CD14-positive monocyte (primary cell): ENCODE measurements around the gene OCEL1. TPM values are rescaled to one million over a fixed set of nuclear protein-coding genes. Genes with fewer than 3 reads are reported as not detected.

Experiments
- DNase-seq, 3 donors: peaks; one replicate each; pipeline ENCODE4 v3.0.0-alpha.2; 2011 to 2022
- H2AFZ ChIP-seq: 2 replicates; pipeline ENCODE4 v1.6.0; 2012; ENCODE audit warnings: mild to moderate bottlenecking, low read depth, low read length, inconsistent platforms; ENCODE audit not compliant: insufficient read depth, poor library complexity, severe bottlenecking
- H3K27ac ChIP-seq, 2 donors: 1 replicate in 1 of 2; 2 replicates in 1 of 2; pipeline ENCODE4 v1.5.1; 2012 to 2013; ENCODE audit warnings: low read length in 2 of 2, control low read depth in 1 of 2, inconsistent platforms in 1 of 2, low read depth in 1 of 2, mild to moderate bottlenecking in 1 of 2
- H3K27me3 ChIP-seq, 2 donors: one replicate each; pipeline versions ENCODE4 v1.6.0 to v1.6.1; 2011 to 2013; ENCODE audit warnings: low read length in 2 of 2; ENCODE audit not compliant: control insufficient read depth in 2 of 2, insufficient read depth in 2 of 2
- H3K36me3 ChIP-seq, 2 donors: replicated peaks in 1 of 2; 1 replicate in 1 of 2; 2 replicates in 1 of 2; pipeline versions ENCODE4 v1.5.1 to v1.6.1; 2012 to 2013; ENCODE audit warnings: low read length in 2 of 2, control low read depth in 1 of 2, inconsistent platforms in 1 of 2, mild to moderate bottlenecking in 1 of 2; ENCODE audit not compliant: insufficient read depth in 2 of 2, control insufficient read depth in 1 of 2
- H3K4me1 ChIP-seq, 2 donors: 1 replicate in 1 of 2; 2 replicates in 1 of 2; pipeline versions ENCODE4 v1.5.1 to v1.6.1; 2012 to 2013; ENCODE audit warnings: low read length in 2 of 2, control low read depth in 1 of 2, inconsistent platforms in 1 of 2, mild to moderate bottlenecking in 1 of 2, moderate library complexity in 1 of 2; ENCODE audit not compliant: insufficient read depth in 2 of 2, control insufficient read depth in 1 of 2
- H3K4me2 ChIP-seq: replicated peaks from 2 replicates; pipeline ENCODE3; 2012; ENCODE audit warnings: low read length, moderate library complexity, mild to moderate bottlenecking; ENCODE audit not compliant: poor library complexity, severe bottlenecking; ENCODE audit errors: extremely low read depth
- H3K4me3 ChIP-seq, 3 experiments: fragments of 200-600 bp in 1 of 3; sonication (generic) in 1 of 3; replicated peaks in 1 of 3; 1 replicate in 2 of 3; 2 replicates in 1 of 3; pipeline ENCODE4 v1.5.1; 2011 to 2013; ENCODE audit warnings: low read length in 3 of 3, mild to moderate bottlenecking in 3 of 3, control low read depth in 2 of 3, low read depth in 2 of 3, inconsistent platforms in 1 of 3, moderate library complexity in 1 of 3
- H3K79me2 ChIP-seq: 2 replicates; pipeline ENCODE4 v1.6.0; 2012; ENCODE audit warnings: mild to moderate bottlenecking, control low read depth, inconsistent platforms, low read length, moderate library complexity; ENCODE audit not compliant: insufficient read depth
- H3K9ac ChIP-seq: 2 replicates; pipeline ENCODE4 v1.6.0; 2017; ENCODE audit warnings: low read length, mild to moderate bottlenecking; ENCODE audit not compliant: insufficient read depth, poor library complexity, severe bottlenecking
- H3K9me3 ChIP-seq, 2 donors: replicated peaks in 1 of 2; 1 replicate in 1 of 2; 2 replicates in 1 of 2; pipeline versions ENCODE4 v1.5.1 to v1.6.1; 2012 to 2013; ENCODE audit warnings: low read length in 2 of 2, control low read depth in 1 of 2; ENCODE audit not compliant: control insufficient read depth in 1 of 2, insufficient read depth in 1 of 2
- H4K20me1 ChIP-seq: 2 replicates; pipeline ENCODE4 v1.6.0; 2012; ENCODE audit warnings: mild to moderate bottlenecking, low read length, control low read depth, moderate library complexity; ENCODE audit not compliant: insufficient read depth
- H3K27ac Mint-ChIP-seq, 7 donors: one replicate each; pipeline ENCODE4 v1.8.0; 2020; ENCODE audit warnings: mild to moderate bottlenecking in 7 of 7, mixed read lengths in 7 of 7, moderate library complexity in 6 of 7, inconsistent platforms in 2 of 7
- H3K27me3 Mint-ChIP-seq, 3 donors: one replicate each; pipeline ENCODE4 v1.8.0; 2021 to 2022; ENCODE audit warnings: low read depth in 3 of 3, mild to moderate bottlenecking in 3 of 3, mixed read lengths in 3 of 3, moderate library complexity in 3 of 3, inconsistent platforms in 1 of 3
- H3K36me3 Mint-ChIP-seq, 2 donors: one replicate each; pipeline ENCODE4 v1.8.0; 2020; ENCODE audit warnings: mixed read lengths in 2 of 2, inconsistent platforms in 1 of 2, mild to moderate bottlenecking in 1 of 2
- H3K4me1 Mint-ChIP-seq: one replicate; pipeline ENCODE4 v1.8.0; 2020; ENCODE audit warnings: mild to moderate bottlenecking, mixed read lengths
- H3K4me3 Mint-ChIP-seq, 2 donors: one replicate each; pipeline ENCODE4 v1.8.0; 2020; ENCODE audit warnings: mild to moderate bottlenecking in 2 of 2, mixed read lengths in 2 of 2, moderate library complexity in 1 of 2
- H3K9me3 Mint-ChIP-seq, 7 donors: one replicate each; pipeline ENCODE4 v1.8.0; 2020 to 2022; ENCODE audit warnings: mixed read lengths in 7 of 7, mild to moderate bottlenecking in 6 of 7, moderate library complexity in 6 of 7, inconsistent platforms in 2 of 7
- CTCF ChIP-seq: fragments of 200-600 bp; IDR thresholded peaks from one replicate; pipeline ENCODE4 v1.8.0; 2022; ENCODE audit warnings: antibody characterized with exemption, mild to moderate bottlenecking
- WGBS: methylation state at CpG from one replicate; pipeline ENCODE4 v1.1.5; 2013; ENCODE audit warnings: missing lambda C conversion rate; ENCODE audit not compliant: insufficient coverage; 5-methylcytosine and 5-hydroxymethylcytosine counted together
- intact Hi-C, 2 donors: fragments of 100-400 bp; cut with micrococcal nuclease; formaldehyde crosslinking; loops; one replicate each; pipeline versions ENCODE4 v1.15.0 to v1.15.1; 2023
- polyA plus RNA-seq, 3 donors: library from polyadenylated mRNA; depleted of rRNA in 1 of 3; unstranded in 2 of 3; stranded (reverse) in 1 of 3; fragments of 300-500 nt in 2 of 3; fragments of >200 nt in 1 of 3; fragmentation: Illumina TruSeq in 2 of 3; gene quantifications; 1 replicate in 2 of 3; 2 replicates in 1 of 3; pipeline ENCODE4 v1.2.3, GENCODE V29; 2012 to 2021

OCEL1 gene
- polyA plus RNA-seq, 3 donors = 31.8 to 59.9 (median 57.6) TPM

- DNase-seq = no peak
- under 1% methylated on average over 47 of the region's 72 CpGs for WGBS
Observed at GRCh38 chr19:17245535-17245984, 19.5 kb downstream of the OCEL1 start, which contains the start of gene NR2F6. NR2F6 (minus strand) TSS chr19:17245919; CDS start chr19:17245220, 699 bp downstream.

More at GRCh38 chr19:17245535-17245984, 19.5 kb downstream of the OCEL1 start, which contains the start of gene NR2F6:
- Histone ChIP-seq H3K9me3 (no peaks in the 10 kb centered on the region), H3K4me3 (peak within 1 kb of the TSS; percentile 61 to 86 (median 69)), H3K27me3 (peaks cover 0 to 7% of the 10 kb centered on the region in 2 donors), H3K4me2 (peak within 1 kb of the TSS; percentile 97), H3K79me2 (peaks cover 6% of the 10 kb centered on the region), H3K36me3 (no peaks in the 10 kb centered on the region), H3K9ac (peak within 1 kb of the TSS; percentile 53), H3K27ac (peak within 1 kb of the TSS; percentile 16 to 58), H3K4me1 (peaks cover 20 to 32% of the 10 kb centered on the region in 2 donors), H2AFZ (peak within 1 kb of the TSS; percentile 79), H4K20me1 (peaks cover 24% of the 10 kb centered on the region)
- H3K9me3 Mint-ChIP-seq = peaks cover 0 to 6% (median 3%) of the 10 kb centered on the region in 7 donors
- peak within 1 kb of the TSS; percentile 95 for H3K4me3 Mint-ChIP-seq
- peak within 1 kb of the TSS; percentile 69 to 95 (median 86) for H3K27ac Mint-ChIP-seq
- H3K4me1 Mint-ChIP-seq = peaks cover 26% of the 10 kb centered on the region
- no peak for TF ChIP-seq CTCF
- intact Hi-C loops = no loop called here
- H3K27me3 Mint-ChIP-seq = peaks cover 11 to 21% (median 19%) of the 10 kb centered on the region in 3 donors
- peaks cover 0 to 1% of the 10 kb centered on the region in 2 donors for H3K36me3 Mint-ChIP-seq
